Measurements from ENCODE around the gene MOG.

- TF ChIP-seq CTCF (conservative IDR thresholded peaks at IDR 0.05) (no peak), EZH2 (IDR thresholded peaks at IDR 0.05; ENCODE audit: low read depth) (no peak)
These were observed 23.9 kb upstream of the MOG start, which contains the start of gene GABBR1 for GRCh38 chr6:29632789-29633533.
